H9 (cell line): Measurements from ENCODE around the gene UVRAG. TPM values are rescaled to one million over a fixed set of nuclear protein-coding genes. Genes with fewer than 3 reads are reported as not detected.

Experiments
- DNase-seq: peaks from one replicate; pipeline ENCODE4 v3.0.0-alpha.2; 2017
- H2AFZ ChIP-seq: one replicate; pipeline ENCODE4 v1.6.1; 2013; ENCODE audit warnings: mild to moderate bottlenecking, low read length, control low read depth, moderate library complexity
- H2AK5ac ChIP-seq: 2 replicates; pipeline ENCODE4 v1.6.1; 2013; ENCODE audit warnings: low read length, control low read depth, mixed read lengths; ENCODE audit not compliant: insufficient read length
- H2BK120ac ChIP-seq: one replicate; pipeline ENCODE4 v1.6.1; 2013; ENCODE audit warnings: low read depth, mild to moderate bottlenecking, low read length, control low read depth, inconsistent platforms; ENCODE audit not compliant: poor library complexity, severe bottlenecking
- H2BK12ac ChIP-seq: 2 replicates; pipeline ENCODE4 v1.6.1; 2013; ENCODE audit warnings: low read length, control low read depth, mixed read lengths, low read depth; ENCODE audit not compliant: insufficient read length
- H2BK15ac ChIP-seq: 2 replicates; pipeline ENCODE4 v1.6.1; 2013; ENCODE audit warnings: low read depth, low read length, control low read depth
- H2BK20ac ChIP-seq: one replicate; pipeline ENCODE4 v1.6.1; 2013; ENCODE audit warnings: low read depth, mild to moderate bottlenecking, low read length, control low read depth, inconsistent platforms; ENCODE audit not compliant: poor library complexity, severe bottlenecking
- H2BK5ac ChIP-seq: 2 replicates; pipeline ENCODE4 v1.6.1; 2013; ENCODE audit warnings: low read length, control low read depth, mixed read lengths; ENCODE audit not compliant: insufficient read length
- H3K14ac ChIP-seq: 2 replicates; pipeline ENCODE4 v1.6.1; 2013; ENCODE audit warnings: low read length, control low read depth; ENCODE audit not compliant: insufficient read depth
- H3K18ac ChIP-seq: 2 replicates; pipeline ENCODE4 v1.6.1; 2013; ENCODE audit warnings: low read depth, mild to moderate bottlenecking, mixed read lengths, low read length, control low read depth; ENCODE audit not compliant: insufficient read length
- H3K23ac ChIP-seq: 2 replicates; pipeline ENCODE4 v1.6.1; 2013; ENCODE audit warnings: low read length, control low read depth, mixed read lengths, low read depth; ENCODE audit not compliant: insufficient read length
- H3K23me2 ChIP-seq: 2 replicates; pipeline ENCODE4 v1.6.1; 2013; ENCODE audit warnings: low read depth, mild to moderate bottlenecking, mixed read lengths, low read length, control low read depth; ENCODE audit not compliant: insufficient read length, poor library complexity, severe bottlenecking
- H3K27ac ChIP-seq: 2 replicates; pipeline ENCODE4 v1.5.1; 2013; ENCODE audit warnings: low read length, control low read depth, mixed read lengths, low read depth; ENCODE audit not compliant: insufficient read length
- H3K27me3 ChIP-seq: 2 replicates; pipeline ENCODE4 v1.6.1; 2013; ENCODE audit warnings: low read length, control low read depth, inconsistent platforms; ENCODE audit not compliant: insufficient read depth
- H3K4ac ChIP-seq: 2 replicates; pipeline ENCODE4 v1.6.1; 2013; ENCODE audit warnings: low read depth, mild to moderate bottlenecking, control low read depth, inconsistent platforms, low read length, moderate library complexity
- H3K4me1 ChIP-seq: 2 replicates; pipeline ENCODE4 v1.6.1; 2013; ENCODE audit warnings: low read length, control low read depth, inconsistent platforms; ENCODE audit not compliant: insufficient read depth
- H3K4me2 ChIP-seq: 2 replicates; pipeline ENCODE4 v1.6.1; 2013; ENCODE audit warnings: low read length, control low read depth, mixed read lengths; ENCODE audit not compliant: insufficient read length, insufficient read depth
- H3K56ac ChIP-seq: 2 replicates; pipeline ENCODE4 v1.6.1; 2013; ENCODE audit warnings: low read depth, mild to moderate bottlenecking, mixed read lengths, low read length, control low read depth; ENCODE audit not compliant: insufficient read length
- H3K79me1 ChIP-seq: 2 replicates; pipeline ENCODE4 v1.6.1; 2013; ENCODE audit warnings: low read depth, mild to moderate bottlenecking, moderate library complexity, low read length, control low read depth, inconsistent platforms; ENCODE audit not compliant: insufficient read depth, poor library complexity, severe bottlenecking
- H3K79me2 ChIP-seq: 2 replicates; pipeline ENCODE4 v1.6.1; 2013; ENCODE audit warnings: low read length, control low read depth, inconsistent platforms; ENCODE audit not compliant: insufficient read depth
- H3K9ac ChIP-seq: 2 replicates; pipeline ENCODE4 v1.6.1; 2013; ENCODE audit warnings: low read length, control low read depth, mixed read lengths; ENCODE audit not compliant: insufficient read length; ENCODE audit errors: extremely low read depth
- H3K9me3 ChIP-seq: one replicate; pipeline ENCODE4 v1.6.1; 2013; ENCODE audit warnings: low read depth, low read length, inconsistent platforms; ENCODE audit not compliant: control insufficient read depth
- H3T11ph ChIP-seq: one replicate; pipeline ENCODE4 v1.6.1; 2013; ENCODE audit warnings: mild to moderate bottlenecking, low read length, control low read depth, inconsistent platforms
- H4K20me1 ChIP-seq: one replicate; pipeline ENCODE4 v1.6.1; 2013; ENCODE audit not compliant: control insufficient read depth, insufficient read length, insufficient read depth
- H4K5ac ChIP-seq: 2 replicates; pipeline ENCODE4 v1.6.1; 2013; ENCODE audit warnings: low read depth, mild to moderate bottlenecking, mixed read lengths, low read length, control low read depth; ENCODE audit not compliant: insufficient read length
- H4K8ac ChIP-seq: replicated peaks from 2 replicates; pipeline ENCODE4 v1.6.1; 2013; ENCODE audit warnings: low read length, control low read depth, mixed read lengths, low read depth; ENCODE audit not compliant: insufficient read length
- H4K91ac ChIP-seq: 2 replicates; pipeline ENCODE4 v1.6.1; 2013; ENCODE audit warnings: low read depth, mild to moderate bottlenecking, moderate library complexity, mixed read lengths, low read length, control low read depth; ENCODE audit not compliant: insufficient read length
- H3K27ac Mint-ChIP-seq, 3 experiments: 2 replicates in 2 of 3; 3 replicates in 1 of 3; pipeline ENCODE4 v1.8.0; 2020 to 2021; ENCODE audit warnings: mixed read lengths in 3 of 3, mild to moderate bottlenecking in 1 of 3, moderate library complexity in 1 of 3
- H3K27me3 Mint-ChIP-seq: 2 replicates; pipeline ENCODE4 v1.8.0; 2021; ENCODE audit warnings: low read depth, mild to moderate bottlenecking, moderate library complexity, mixed read lengths
- H3K36me3 Mint-ChIP-seq, 3 experiments: 2 replicates in 2 of 3; 3 replicates in 1 of 3; pipeline ENCODE4 v1.8.0; 2020 to 2021; ENCODE audit warnings: low read depth in 3 of 3, mixed read lengths in 3 of 3; ENCODE audit not compliant: insufficient read depth in 1 of 3
- H3K4me1 Mint-ChIP-seq, 2 experiments: 2 replicates each; pipeline ENCODE4 v1.8.0; 2020; ENCODE audit warnings: mixed read lengths in 2 of 2
- H3K4me3 Mint-ChIP-seq, 2 experiments: 2 replicates in 1 of 2; 3 replicates in 1 of 2; pipeline ENCODE4 v1.8.0; 2020 to 2021; ENCODE audit warnings: mild to moderate bottlenecking in 2 of 2, mixed read lengths in 2 of 2, moderate library complexity in 1 of 2
- H3K9me3 Mint-ChIP-seq, 2 experiments: 2 replicates in 1 of 2; 3 replicates in 1 of 2; pipeline ENCODE4 v1.8.0; 2020; ENCODE audit warnings: mild to moderate bottlenecking in 2 of 2, mixed read lengths in 2 of 2, moderate library complexity in 1 of 2
- CTCF ChIP-seq: fragments of 200-600 bp; sonication (generic); conservative IDR thresholded peaks from 3 replicates; pipeline ENCODE4 v1.8.0; 2021; ENCODE audit warnings: antibody characterized with exemption, mild to moderate bottlenecking
- WGBS: extraction: QIAGEN DNeasy Blood & Tissue Kit; methylation state at CpG from one replicate; pipeline ENCODE4 v1.1.7; 2013; ENCODE audit warnings: missing lambda C conversion rate, low lambda C conversion rate, mixed read lengths; ENCODE audit not compliant: insufficient read length; ENCODE audit errors: extremely low coverage; 5-methylcytosine and 5-hydroxymethylcytosine counted together
- total RNA-seq: library from RNA; stranded (reverse); gene quantifications from 2 replicates; pipeline ENCODE4 v1.2.1, GENCODE V29; 2021

UVRAG gene
- total RNA-seq, 1 experiment from 2014 or later: 18.5 TPM

- no peak overlapping the region for H3K4ac ChIP-seq
- H3K27ac ChIP-seq: no peak overlapping the region
- no peak for DNase-seq
- peaks cover 6 to 7% of the 10 kb centered on the region in 2 experiments for H3K4me1 Mint-ChIP-seq
- no peak overlapping the region for H3K56ac ChIP-seq
- no peak overlapping the region for H2BK120ac ChIP-seq
- no peak overlapping the region for H2AFZ ChIP-seq
- H3K9ac ChIP-seq: no peak overlapping the region
- no peak overlapping the region for H3K18ac ChIP-seq
- H3K23me2 ChIP-seq: no peaks in the 10 kb centered on the region
- H3T11ph ChIP-seq: no peak overlapping the region
- H3K27me3 Mint-ChIP-seq: no peaks in the 10 kb centered on the region
- WGBS: no CpG with 5 or more reads among the region's 3 CpGs
- H3K36me3 Mint-ChIP-seq: peaks cover 5 to 12% (median 10%) of the 10 kb centered on the region in 3 experiments; a peak in 5 of 7 replicates
- no peak overlapping the region for H2BK20ac ChIP-seq
- no peak overlapping the region for H4K91ac ChIP-seq
- no peaks in the 10 kb centered on the region for H4K20me1 ChIP-seq
- no peak overlapping the region for H3K4me3 Mint-ChIP-seq
- no peaks in the 10 kb centered on the region for H3K79me2 ChIP-seq
- H3K4me1 ChIP-seq: no peaks in the 10 kb centered on the region
- no peak overlapping the region for H2BK5ac ChIP-seq
- H3K27ac Mint-ChIP-seq: no peak overlapping the region
- H3K27me3 ChIP-seq: no peaks in the 10 kb centered on the region
- H3K23ac ChIP-seq: no peak overlapping the region
- peaks cover 3% of the 10 kb centered on the region for H3K79me1 ChIP-seq
- no peak overlapping the region for H4K5ac ChIP-seq
- H2BK15ac ChIP-seq: no peak overlapping the region
- H3K9me3 ChIP-seq: no peaks in the 10 kb centered on the region
- no peak overlapping the region for H3K14ac ChIP-seq
- H2BK12ac ChIP-seq: no peak overlapping the region
- H4K8ac ChIP-seq: no peak overlapping the region
- no peak for TF ChIP-seq CTCF
- H3K9me3 Mint-ChIP-seq: no peaks in the 10 kb centered on the region
- H3K4me2 ChIP-seq: no peak overlapping the region
- no peak overlapping the region for H2AK5ac ChIP-seq
These were observed 179.6 kb downstream of the UVRAG start for GRCh38 chr11:75994616-75995015.
